ENCODE measurements around the gene COL21A1.

- no peak for TF ChIP-seq CTCF (conservative IDR thresholded peaks at IDR 0.05; ENCODE audit: low read length)
- TF ChIP-seq EZH2phosphoT487 (IDR thresholded peaks at IDR 0.05; ENCODE audit: borderline replicate concordance, low read depth, low read length), result no peak
Measured at GRCh38 chr6:56291302-56291917, 44.0 kb upstream of the COL21A1 start.
